GM12801 (cell line): ENCODE measurements around the gene RAB11FIP5.

ENCODE experiments used
- TF ChIP-seq, protein P1 (sequence below): IDR thresholded peaks from one replicate; pipeline ENCODE4 v1.5.1; 2011; ENCODE audit warnings: control low read depth; ENCODE audit not compliant: insufficient read length; ENCODE audit errors: extremely low read depth

RAB11FIP5 gene

DNA sequence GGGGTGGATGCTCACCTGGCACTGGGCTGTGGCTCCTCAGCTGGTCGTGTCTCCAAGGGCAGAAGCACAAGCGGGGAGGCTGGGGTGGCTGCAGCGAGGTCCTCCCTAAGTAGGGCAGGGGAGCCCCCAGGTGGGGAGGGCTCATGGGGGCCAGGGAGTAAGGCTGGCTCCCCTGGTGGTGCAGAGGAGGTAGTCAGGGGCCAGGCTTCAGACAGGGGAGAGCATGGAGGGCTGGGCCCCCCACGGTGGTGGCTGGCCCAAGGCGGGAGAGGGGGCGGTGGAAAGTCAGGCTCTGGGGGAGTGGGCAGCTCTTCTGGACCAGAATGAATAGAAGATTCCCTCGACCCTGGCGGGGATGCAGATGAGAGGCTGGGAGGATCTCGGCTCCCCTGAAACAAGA lies 33.1 kb downstream of the RAB11FIP5 start:
- TF ChIP-seq, protein P1, sequence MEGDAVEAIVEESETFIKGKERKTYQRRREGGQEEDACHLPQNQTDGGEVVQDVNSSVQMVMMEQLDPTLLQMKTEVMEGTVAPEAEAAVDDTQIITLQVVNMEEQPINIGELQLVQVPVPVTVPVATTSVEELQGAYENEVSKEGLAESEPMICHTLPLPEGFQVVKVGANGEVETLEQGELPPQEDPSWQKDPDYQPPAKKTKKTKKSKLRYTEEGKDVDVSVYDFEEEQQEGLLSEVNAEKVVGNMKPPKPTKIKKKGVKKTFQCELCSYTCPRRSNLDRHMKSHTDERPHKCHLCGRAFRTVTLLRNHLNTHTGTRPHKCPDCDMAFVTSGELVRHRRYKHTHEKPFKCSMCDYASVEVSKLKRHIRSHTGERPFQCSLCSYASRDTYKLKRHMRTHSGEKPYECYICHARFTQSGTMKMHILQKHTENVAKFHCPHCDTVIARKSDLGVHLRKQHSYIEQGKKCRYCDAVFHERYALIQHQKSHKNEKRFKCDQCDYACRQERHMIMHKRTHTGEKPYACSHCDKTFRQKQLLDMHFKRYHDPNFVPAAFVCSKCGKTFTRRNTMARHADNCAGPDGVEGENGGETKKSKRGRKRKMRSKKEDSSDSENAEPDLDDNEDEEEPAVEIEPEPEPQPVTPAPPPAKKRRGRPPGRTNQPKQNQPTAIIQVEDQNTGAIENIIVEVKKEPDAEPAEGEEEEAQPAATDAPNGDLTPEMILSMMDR = no peak

DNA sequence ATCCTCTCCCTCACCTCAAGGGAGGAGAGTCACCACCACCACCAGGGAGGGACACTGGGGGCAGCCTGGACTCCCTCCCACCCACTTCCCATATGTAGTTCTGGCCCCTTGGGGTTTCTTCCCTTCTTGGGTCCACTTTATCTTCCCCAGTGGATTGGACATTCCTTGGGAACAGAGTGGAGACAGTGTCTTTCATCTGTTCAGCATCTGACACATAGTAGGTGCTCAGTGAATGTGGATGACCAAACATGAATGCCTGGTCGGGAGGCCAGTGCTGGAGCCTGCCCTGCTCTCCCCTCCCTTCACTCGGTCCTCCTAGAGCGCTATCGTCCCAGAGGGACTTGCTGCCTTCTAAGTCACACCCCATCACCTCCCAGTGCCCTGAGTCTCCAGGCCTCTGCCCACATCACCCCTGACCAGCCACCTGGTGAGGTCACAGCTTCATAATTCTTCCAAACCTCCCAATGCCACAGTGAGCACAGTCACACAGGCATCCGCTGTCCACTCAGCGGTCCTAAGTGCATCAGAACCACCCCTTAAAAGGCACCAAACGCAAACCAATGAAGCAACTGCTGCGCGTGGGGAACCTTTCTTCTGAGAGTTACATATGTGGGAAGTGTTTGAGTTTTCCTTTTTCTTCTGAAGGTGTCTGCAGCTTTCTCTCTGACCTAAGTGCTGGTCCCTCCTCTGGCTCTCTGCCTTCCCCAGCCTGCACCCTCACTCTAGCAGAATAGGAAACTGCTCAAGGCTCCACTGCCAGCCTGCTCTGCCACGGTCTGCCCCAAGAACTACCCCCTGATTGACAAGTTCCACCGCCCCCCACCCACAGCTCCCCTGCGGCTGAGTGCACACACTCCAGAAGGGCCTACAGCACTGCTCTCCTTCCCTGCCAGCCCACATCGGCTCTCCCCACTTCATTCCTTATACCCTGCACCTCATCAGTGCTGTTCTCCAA lies 34.0 kb downstream of the RAB11FIP5 start:
- TF ChIP-seq, protein P1 = no peak

DNA sequence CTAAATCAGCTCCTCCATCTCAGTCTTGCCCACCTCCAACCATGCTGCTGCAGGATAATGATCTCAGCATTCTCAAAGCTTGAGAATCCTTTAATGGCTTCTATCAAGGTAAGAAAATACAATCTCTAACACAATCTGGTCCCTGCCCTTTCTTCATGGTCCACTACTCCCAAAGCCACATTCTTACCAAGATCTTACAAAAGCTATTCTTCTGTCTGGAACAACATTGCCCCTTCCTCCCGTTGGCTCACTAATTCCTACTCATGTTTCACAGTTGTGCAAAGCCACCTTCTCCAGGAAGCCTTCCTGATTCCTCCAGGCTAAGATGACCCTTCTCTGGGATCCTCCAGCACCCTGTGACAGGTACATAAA lies 35.3 kb downstream of the RAB11FIP5 start:
- TF ChIP-seq, protein P1 = no peak

DNA sequence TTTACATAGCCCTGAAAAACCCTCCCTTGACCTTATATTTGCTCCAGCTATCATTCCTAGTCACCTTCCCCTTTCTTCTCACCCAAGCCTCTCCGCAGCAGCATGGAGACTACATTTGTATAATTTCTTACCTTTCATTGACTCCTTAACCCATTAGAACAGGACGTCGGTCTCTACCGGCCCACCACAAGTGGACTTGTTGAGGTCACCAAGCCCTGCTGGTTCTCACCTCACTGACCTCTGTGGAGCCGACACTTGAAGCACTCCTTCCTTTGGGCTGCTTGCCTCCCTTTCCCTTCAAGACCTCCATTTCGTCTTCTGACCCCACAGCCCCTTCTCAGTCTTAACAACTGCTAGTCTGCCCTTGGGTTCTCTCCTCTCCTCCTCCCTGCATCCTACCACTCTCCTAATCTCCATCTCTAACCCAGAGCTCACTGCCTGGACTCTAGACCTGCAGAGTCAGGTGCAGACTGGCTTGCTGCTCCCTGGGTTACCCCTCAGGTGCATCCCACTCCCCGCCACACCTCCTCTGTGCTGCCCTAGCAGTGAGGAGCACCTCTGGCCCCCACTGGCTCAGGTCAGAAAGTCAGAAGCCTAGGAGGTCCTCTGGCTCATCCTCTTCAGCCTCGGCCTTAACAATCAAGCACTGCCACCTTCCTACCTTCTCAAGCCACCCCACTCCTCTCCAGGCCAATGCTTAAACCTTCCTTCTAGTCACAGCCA lies 35.9 kb downstream of the RAB11FIP5 start:
- TF ChIP-seq, protein P1 = no peak

DNA sequence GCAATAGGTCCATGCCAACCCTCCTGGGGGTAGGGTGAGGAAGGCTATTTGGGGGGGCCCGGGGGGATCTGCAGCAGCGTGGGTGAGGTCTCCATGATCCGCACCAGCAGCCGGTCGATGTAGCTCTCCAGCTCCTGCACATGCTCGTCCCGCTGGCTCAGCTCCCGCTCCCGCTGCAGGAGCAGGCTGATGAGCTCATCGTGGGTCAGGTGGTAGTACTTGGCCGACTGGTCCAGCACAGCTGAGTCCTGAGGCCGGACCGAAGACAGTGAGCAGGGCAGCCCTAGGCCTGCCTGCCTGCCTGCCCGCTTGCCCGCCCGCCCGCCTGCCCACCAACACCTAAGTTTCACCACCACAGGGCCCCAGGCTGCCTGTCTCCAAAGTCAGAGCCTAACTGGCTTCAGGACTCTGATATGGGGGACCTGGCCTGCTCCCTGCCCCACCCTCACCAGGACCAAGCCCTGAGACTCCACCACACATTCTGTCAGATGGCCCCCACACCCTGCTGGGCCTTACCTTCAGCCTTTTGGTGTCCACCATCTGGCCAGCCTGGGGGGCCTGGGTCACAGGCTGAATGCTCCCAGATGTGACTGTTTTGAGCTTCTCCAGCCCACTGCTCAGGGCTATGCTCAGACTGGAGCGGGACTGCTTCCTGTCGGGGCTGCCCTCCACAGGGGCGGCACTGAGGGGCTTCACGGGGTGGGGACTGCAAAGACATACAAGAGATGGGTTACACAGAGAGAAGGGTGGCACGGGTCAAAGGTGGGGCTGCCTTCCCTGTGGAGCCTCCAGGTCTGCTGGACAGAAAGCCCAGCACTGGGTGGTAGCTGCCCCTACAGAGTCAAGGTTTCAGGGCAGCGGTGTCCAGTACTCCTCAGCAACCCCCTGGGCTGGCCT lies 37.0 kb downstream of the RAB11FIP5 start:
- TF ChIP-seq, protein P1 = no peak

DNA sequence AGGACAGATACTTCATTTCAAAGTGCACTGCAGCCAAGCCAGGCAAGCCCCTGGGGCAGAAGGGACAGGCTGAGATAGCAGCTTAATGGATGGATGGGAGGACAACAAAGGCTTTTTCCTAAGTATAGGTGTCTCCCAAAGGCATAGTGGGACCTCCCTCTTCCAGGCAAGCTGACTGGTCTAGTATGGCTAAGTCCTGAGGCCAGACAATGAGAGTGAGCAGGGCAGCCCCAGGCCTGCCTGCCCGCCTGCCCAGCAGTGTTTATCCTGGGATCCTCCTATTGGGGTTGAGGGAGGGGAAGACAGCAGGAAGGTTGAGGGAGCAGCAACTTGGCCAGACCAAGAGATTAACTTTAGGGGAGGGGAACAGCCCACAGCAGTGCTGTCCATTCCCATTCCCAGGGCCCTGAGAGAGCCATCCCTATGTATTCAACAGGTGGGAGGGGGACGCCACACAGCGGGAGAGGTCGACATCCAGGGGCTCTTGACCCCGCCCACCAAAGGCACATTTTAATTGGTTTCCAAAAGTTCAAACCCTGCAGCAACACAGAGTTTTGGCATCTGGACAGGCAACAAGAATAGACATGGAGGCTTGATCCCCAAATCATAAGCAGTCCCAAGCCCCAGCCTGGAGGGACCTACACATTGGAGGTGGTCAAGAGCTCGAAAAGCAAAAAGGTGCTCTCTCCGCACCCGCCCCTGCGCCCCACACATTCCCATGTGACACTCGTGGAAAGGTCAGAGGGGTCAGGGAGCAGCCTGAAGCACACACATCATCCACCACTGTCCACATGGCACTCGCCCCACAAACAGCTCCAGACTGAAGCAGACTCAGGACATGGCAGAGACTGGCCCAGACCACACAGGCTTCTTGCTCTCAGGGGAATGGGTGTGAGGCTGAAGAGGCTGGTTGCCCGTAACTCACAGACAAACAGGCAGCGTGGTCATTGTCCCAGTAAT lies 38.4 kb downstream of the RAB11FIP5 start:
- TF ChIP-seq, protein P1 = no peak
